Measurements from ENCODE around the gene MAPK12.

GRCh38 chr22:50210378-50211139 lies 50.9 kb downstream of the MAPK12 start:
- no peak for TF ChIP-seq CTCF (conservative IDR thresholded peaks at IDR 0.05)
- no peak for TF ChIP-seq ZFX (IDR thresholded peaks at IDR 0.05)
